Skeletal muscle satellite cell (primary cell): Measurements from ENCODE around the gene COX14.

Experiments used
- H3K27me3 ChIP-seq: 2 replicates; pipeline ENCODE4 v1.7.0; 2013; ENCODE audit warnings: low read length; ENCODE audit not compliant: control insufficient read depth, insufficient read depth
- H3K36me3 ChIP-seq: 2 replicates; pipeline ENCODE4 v1.7.0; 2013; ENCODE audit warnings: mild to moderate bottlenecking, control low read depth, low read length; ENCODE audit not compliant: insufficient read depth
- H3K4me1 ChIP-seq: 2 replicates; pipeline ENCODE4 v1.7.0; 2013; ENCODE audit warnings: low read length; ENCODE audit not compliant: control insufficient read depth, insufficient read depth
- H3K4me2 ChIP-seq: 2 replicates; pipeline ENCODE4 v1.7.0; 2013; ENCODE audit warnings: mild to moderate bottlenecking, low read length
- H3K4me3 ChIP-seq: 2 replicates; pipeline ENCODE4 v1.7.0; 2013; ENCODE audit warnings: low read length
- H3K9ac ChIP-seq: 2 replicates; pipeline ENCODE4 v1.7.0; 2013; ENCODE audit warnings: mild to moderate bottlenecking, low read depth, low read length, moderate library complexity
- H3K9me3 ChIP-seq: replicated peaks from 2 replicates; pipeline ENCODE4 v1.7.0; 2013; ENCODE audit warnings: mild to moderate bottlenecking, control low read depth, low read length

The COX14 gene

DNA sequence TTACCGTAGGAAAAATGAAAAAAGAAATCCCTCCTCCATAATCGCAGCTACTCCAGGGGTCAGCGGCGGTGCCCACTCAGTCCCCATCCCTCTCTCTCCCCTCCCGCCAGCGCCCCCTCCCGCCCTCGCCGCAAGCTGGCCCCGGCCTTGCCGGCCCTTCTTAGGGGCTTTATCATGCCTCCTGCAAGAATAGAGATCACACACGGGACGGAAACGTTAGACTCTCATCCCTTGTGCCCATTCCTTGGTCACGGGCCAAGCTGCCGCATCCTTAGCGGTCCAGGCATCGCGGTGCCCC, 692 bp upstream of the COX14 start:
- H3K4me1 ChIP-seq, result peaks cover 18% of the 10 kb centered on the region
- peak overlapping the region; percentile 78 for H3K4me2 ChIP-seq
- H3K4me3 ChIP-seq, result peak overlapping the region; percentile 59
- H3K9ac ChIP-seq, result no peak overlapping the region
- H3K27me3 ChIP-seq, result no peaks in the 10 kb centered on the region
- no peaks in the 10 kb centered on the region for H3K9me3 ChIP-seq
- peaks cover under 1% of the 10 kb centered on the region for H3K36me3 ChIP-seq

DNA sequence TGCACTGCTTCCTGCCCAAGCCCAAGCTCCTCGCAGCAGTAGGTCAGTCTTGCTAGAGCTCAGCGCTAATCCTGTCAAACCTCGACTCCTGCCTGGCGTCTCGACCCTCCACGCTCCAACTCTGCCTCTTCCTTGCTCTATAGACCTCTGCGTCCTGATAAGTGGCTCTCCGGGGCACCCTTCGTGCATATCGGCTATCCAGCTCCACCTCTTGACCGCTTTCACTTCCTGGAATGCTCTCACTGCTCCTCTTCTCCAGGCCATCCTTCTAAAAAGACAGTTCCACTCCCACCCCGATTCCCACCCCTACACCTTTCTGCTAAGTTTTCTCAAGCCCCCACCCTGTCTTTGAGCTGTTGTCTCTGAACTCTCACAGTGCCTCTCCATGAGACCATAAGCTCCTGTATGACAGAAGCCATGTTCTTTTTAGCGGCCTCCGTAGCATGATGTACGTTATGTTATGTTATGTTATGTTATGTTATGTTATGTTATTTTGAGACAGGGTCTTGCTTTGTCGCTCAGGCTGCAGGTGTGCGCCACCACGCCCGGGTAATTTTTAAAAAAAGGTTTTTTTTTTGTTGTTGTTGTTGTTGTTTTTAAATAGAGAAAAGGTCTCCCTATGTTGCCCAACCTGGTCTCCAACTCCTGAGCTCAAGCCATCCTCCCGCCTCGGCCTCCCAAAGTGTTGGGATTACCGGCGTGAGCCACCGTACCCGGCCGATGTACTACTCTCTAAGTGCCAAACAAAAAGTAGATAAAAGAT, 601 bp downstream of the COX14 start:
- H3K4me1 ChIP-seq, result peaks cover 18% of the 10 kb centered on the region
- peak overlapping the region; percentile 87 for H3K9ac ChIP-seq
- peak overlapping the region; percentile 86 for H3K4me2 ChIP-seq
- peak overlapping the region; percentile 89 for H3K4me3 ChIP-seq
- H3K27me3 ChIP-seq, result no peaks in the 10 kb centered on the region
- H3K9me3 ChIP-seq, result no peaks in the 10 kb centered on the region
- H3K36me3 ChIP-seq, result peaks cover 3% of the 10 kb centered on the region

DNA sequence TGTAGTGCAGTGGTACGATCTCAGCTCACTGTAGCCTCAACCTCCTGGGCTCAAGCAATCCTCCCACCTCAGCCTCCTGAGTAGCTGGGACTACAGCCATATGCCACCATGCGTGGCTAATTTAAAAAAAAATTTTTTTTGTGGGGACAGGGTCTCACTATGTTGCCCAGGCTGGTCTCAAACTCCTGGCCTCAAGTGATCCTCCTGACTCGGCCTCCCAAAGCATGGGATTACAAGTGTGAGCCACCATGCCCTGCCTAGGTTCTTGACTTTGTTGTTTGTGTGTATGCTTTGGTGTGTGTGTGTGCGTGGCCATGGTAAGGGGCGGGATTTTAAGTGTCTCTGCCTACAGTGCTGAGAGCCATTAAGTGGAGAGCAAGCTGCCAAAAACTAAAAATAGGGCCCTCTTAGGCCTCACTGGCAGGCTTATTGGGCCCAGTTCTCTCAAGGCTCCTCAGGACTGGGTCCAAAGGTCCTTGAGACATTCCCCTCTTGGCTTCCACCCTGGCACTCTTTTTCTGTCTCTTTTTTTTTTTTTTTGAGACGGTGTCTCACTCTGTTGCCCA, 5.1 kb downstream of the COX14 start:
- H3K4me3 ChIP-seq, result no peak overlapping the region
- H3K9ac ChIP-seq, result no peak overlapping the region
- no peaks in the 10 kb centered on the region for H3K9me3 ChIP-seq
- H3K27me3 ChIP-seq, result no peaks in the 10 kb centered on the region
- no peaks in the 10 kb centered on the region for H3K4me1 ChIP-seq
- no peak overlapping the region for H3K4me2 ChIP-seq
- peaks cover 20% of the 10 kb centered on the region for H3K36me3 ChIP-seq

DNA sequence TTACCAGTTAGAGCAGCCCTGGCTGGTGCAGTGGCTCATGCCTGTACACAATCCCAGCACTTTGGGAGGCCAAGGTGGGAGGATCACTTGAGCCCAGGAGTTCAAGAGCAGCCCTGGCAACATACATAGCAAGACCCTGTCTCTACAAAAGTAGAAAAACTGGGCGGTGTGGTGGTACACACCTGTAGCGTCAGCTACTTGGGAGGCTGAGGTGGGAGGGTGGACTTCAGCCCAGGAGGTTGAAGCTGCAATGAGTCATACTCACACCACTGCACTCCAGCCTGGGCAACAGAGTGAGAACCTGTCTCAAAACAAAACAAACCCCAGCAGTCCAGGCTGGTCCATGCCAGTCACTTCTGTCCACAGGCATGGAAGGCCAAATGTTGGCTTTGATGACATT, 7.4 kb downstream of the COX14 start:
- no peak overlapping the region for H3K9ac ChIP-seq
- no peaks in the 10 kb centered on the region for H3K9me3 ChIP-seq
- H3K4me3 ChIP-seq, result no peak overlapping the region
- H3K4me1 ChIP-seq, result no peaks in the 10 kb centered on the region
- H3K27me3 ChIP-seq, result no peaks in the 10 kb centered on the region
- no peak overlapping the region for H3K4me2 ChIP-seq
- H3K36me3 ChIP-seq, result peaks cover 28% of the 10 kb centered on the region

DNA sequence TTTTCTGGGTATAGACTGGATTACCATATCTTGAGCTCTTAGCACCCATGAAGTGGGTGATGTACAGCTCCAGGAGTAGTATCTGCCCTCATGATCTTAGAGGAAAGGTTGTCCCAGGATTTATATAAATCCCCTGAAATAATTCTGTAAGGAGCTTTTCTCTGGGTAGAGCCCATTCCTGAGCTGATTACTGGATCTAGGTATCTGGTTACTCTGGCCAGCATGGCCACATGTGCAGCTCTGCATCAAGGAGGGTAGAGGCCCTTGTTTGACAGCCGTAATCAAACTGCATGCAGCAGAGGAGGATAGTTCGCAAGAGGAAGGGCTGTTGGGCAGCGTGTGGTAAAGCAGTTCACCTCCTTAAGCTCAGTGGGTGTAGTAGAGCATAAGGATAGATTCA, 8.5 kb downstream of the COX14 start:
- no peaks in the 10 kb centered on the region for H3K4me1 ChIP-seq
- no peak overlapping the region for H3K4me2 ChIP-seq
- H3K9me3 ChIP-seq, result no peaks in the 10 kb centered on the region
- no peak overlapping the region for H3K9ac ChIP-seq
- no peak overlapping the region for H3K4me3 ChIP-seq
- H3K36me3 ChIP-seq, result peaks cover 33% of the 10 kb centered on the region
- no peaks in the 10 kb centered on the region for H3K27me3 ChIP-seq

DNA sequence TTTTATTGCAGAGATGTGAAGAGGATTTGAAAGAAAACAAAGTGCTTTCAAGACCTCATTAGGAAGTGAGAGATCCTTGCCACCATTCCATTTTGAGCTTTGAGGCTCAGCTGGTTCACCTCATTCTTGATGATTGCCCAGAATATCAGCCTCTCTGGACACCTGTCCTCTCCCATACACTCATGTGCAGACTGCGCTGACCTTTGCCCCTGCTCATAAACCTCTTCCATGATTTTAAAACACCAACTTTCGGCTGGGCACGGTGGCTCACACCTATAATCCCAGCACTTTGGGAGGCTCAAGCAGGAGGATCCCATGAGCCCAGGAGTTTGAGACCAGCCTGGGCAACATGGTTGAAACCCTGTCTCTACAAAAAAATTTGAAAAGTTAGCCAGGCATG, 8.9 kb downstream of the COX14 start:
- Histone ChIP-seq H3K9ac (no peak overlapping the region), H3K9me3 (no peaks in the 10 kb centered on the region), H3K27me3 (no peaks in the 10 kb centered on the region), H3K4me2 (no peak overlapping the region), H3K36me3 (peaks cover 34% of the 10 kb centered on the region), H3K4me1 (no peaks in the 10 kb centered on the region), H3K4me3 (no peak overlapping the region)

DNA sequence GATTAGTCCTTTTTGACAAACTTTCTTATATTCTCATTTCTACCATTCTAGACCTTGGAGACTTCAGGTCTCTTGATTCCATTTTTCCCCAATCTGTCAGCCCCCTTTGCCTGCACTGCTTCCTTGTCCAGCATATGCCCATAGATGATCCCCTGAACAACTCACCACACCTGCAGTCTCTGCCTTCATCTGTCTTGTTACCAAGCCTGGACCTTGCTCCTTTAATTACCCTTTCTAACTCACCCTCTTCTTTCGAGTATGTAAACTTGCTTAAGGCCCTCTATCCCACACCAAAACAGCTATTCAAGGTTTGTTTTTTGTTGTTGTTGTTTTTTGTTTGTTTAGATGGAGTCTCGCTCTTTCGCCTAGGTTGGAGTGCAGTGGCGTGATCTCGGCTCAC, 9.6 kb downstream of the COX14 start:
- peaks cover 33% of the 10 kb centered on the region for H3K36me3 ChIP-seq

DNA sequence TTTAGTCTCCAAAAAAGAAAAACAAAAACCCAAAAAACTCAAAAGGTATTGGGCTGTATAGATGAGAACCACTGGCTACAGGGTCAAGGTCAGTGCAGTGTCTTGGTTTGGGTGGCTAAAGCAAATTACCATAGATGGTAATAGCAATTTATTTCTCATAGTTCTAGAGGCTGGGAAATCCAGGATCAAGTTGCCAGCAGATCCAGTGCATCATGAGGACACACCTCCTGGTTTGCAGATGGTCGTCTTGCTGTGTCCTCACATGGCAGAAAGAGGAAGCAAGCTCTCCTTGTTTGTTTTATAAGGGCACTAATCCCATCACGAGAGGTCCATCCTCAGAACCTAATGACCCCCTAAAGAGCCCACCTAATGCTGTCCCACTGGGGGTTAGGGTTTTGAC, 11.2 kb downstream of the COX14 start:
- Histone ChIP-seq H3K4me3 (no peak overlapping the region), H3K36me3 (peaks cover 46% of the 10 kb centered on the region)

More for the DNA sequence above, 9.6 kb downstream of the COX14 start:
- Histone ChIP-seq H3K9me3 (no peaks in the 10 kb centered on the region), H3K27me3 (no peaks in the 10 kb centered on the region), H3K4me2 (no peak overlapping the region), H3K4me3 (no peak overlapping the region), H3K9ac (no peak overlapping the region), H3K4me1 (no peaks in the 10 kb centered on the region)

DNA sequence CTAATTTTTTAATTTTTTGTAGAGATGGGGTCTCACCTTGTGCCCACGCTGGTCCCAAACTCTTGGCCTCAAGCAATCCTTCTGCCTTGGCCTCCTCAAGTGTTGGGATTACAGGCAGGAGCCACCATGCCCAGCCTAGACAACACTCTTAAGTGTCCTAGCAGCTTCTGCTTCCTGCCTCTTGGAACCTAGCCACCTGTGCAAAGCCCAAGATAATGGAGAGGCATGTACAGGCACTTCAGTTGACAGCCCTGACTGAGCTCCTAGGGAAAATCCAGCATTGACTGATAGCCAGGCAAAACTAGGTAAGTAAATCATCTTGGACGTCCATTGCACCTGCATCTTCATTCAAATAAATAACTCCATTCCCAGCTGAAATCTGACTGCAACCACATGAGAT, 15.5 kb downstream of the COX14 start:
- Histone ChIP-seq H3K27me3 (no peaks in the 10 kb centered on the region), H3K4me3 (no peak overlapping the region), H3K4me1 (no peaks in the 10 kb centered on the region), H3K4me2 (no peak overlapping the region), H3K9me3 (no peaks in the 10 kb centered on the region), H3K9ac (no peak overlapping the region), H3K36me3 (peaks cover 50% of the 10 kb centered on the region)

More for the DNA sequence above, 11.2 kb downstream of the COX14 start:
- Histone ChIP-seq H3K4me1 (no peaks in the 10 kb centered on the region), H3K9ac (no peak overlapping the region), H3K9me3 (no peaks in the 10 kb centered on the region), H3K4me2 (no peak overlapping the region), H3K27me3 (no peaks in the 10 kb centered on the region)

DNA sequence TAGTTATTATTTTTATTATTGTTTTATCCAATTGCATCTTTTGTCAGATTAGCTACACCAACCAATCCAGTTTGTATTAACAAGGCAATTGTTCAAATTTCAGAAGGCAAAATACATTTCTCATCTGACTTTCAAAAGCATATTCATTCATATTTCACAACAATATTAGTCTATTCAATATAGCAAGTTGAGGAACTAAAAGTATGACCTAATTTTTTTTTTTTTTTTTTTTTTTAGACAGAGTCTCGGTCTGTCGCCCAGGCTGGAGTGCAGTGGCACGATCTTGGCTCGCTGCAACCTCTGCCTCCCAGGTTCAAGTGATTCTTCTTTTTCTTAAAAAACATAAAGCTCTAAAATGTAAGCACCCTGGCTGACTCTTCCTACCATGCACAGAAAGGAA, 17.3 kb downstream of the COX14 start:
- no peaks in the 10 kb centered on the region for H3K27me3 ChIP-seq
- no peak overlapping the region for H3K4me2 ChIP-seq
- peaks cover 60% of the 10 kb centered on the region for H3K36me3 ChIP-seq
- no peaks in the 10 kb centered on the region for H3K9me3 ChIP-seq
- no peak overlapping the region for H3K4me3 ChIP-seq
- H3K9ac ChIP-seq, result no peak overlapping the region
- no peaks in the 10 kb centered on the region for H3K4me1 ChIP-seq

DNA sequence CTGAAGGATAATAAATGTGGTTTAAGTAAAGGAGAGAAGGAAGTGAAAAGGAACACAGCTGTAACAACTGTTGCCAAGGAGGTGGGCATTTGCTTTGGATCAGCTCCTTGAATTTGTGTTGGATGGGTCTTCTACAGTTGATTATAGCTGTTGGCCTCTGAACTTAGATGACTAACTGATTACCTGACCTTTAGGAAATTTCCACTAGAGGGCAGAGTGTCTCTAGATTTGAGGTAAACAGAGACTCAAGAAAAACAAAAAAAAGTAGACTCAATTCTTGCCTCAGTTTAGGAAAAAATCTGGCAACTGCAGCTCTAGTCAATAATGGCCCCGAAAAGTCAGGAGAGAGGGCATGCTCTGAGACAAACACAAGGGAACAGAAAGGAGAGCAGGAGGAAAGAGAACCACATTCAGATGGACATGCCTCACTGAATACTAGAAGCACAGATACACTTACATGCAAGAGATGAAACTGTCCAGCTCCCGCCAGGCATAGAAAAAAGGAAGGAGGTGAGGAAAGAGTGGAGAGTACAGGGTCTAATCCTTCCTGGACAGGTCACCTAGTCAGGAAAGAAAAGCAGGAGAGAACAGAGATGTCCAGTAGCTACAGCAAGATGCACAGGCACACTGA, 20.6 kb downstream of the COX14 start:
- Histone ChIP-seq H3K9me3 (no peaks in the 10 kb centered on the region), H3K27me3 (no peaks in the 10 kb centered on the region), H3K4me2 (no peak overlapping the region), H3K4me1 (peaks cover 5% of the 10 kb centered on the region), H3K36me3 (peaks cover 67% of the 10 kb centered on the region), H3K4me3 (no peak overlapping the region), H3K9ac (no peak overlapping the region)

DNA sequence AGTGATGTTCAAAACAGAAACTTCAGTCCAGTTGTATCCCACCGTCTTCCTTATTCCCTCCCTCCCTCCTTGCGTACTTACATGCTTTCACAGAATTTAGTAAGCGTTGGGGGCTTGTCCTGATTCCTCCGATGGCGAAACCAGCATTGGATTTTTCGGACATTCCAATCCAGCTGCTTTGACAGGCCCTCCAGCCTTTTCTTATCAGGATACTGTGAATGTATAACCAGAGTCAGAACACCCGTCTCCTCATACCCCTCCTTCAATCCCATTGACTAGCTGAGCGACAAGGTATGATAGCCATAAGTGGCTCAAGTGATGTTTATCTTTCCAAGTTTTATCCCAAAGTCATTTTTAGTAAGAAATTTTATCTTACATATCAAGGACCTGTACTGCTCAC, 31.0 kb downstream of the COX14 start:
- Histone ChIP-seq H3K9ac (no peak overlapping the region), H3K27me3 (no peaks in the 10 kb centered on the region), H3K9me3 (no peaks in the 10 kb centered on the region), H3K4me3 (no peak overlapping the region), H3K36me3 (peaks cover 45% of the 10 kb centered on the region), H3K4me2 (no peak overlapping the region), H3K4me1 (no peaks in the 10 kb centered on the region)
